ENCODE measurements around the gene MED15. TPM values are rescaled to one million over a fixed set of nuclear protein-coding genes. Genes with fewer than 3 reads are reported as not detected.

MED15 gene
- total RNA-seq, 1 donor from 2014 or later, result 84.5 TPM

DNA sequence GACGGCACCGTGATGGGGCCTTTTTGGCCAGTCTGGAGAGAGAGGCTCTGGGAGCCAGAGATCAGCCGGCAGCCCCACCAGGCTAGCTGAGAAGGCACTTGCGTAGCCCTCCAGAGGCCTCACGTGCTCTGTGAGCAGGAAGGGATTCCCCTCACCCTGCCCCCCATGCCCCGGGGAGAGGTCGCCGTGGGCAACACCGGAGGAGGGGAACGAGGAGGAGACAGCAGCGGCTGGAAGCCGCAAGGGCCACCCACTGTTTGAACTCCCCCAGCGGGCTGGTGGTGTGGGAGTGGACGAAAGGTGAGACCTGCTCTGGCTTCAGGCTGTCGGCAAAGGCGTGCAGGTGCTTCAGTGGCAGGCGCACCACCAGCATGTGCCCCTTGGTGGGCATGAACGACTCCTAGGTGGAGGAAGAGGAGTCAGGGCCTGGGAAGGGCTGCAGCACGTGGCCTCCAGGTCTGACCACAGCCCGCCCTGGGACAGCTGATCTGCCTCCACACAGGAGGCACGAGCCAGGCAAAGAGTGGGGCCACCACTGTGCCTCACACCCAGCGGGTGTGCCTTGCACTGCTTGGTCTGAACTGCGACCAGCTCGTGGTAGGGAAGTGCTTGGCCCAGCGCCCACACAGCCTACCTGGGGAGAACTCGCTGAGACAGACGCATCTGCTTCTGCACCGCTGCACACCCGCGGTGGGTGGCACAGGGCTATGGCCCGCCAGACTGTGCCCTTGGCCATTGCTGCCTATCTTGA lies 99.9 kb downstream of the MED15 start:
- Mint-ChIP-seq H3K27me3 (ENCODE audit: low read depth) (no peaks in the 10 kb centered on the region), H3K9me3 (no peaks in the 10 kb centered on the region), H3K27ac (ENCODE audit: unreplicated experiment) (no peak overlapping the region), H3K4me3 (no peak overlapping the region), H3K36me3 (ENCODE audit: low read depth) (no peaks in the 10 kb centered on the region), H3K4me1 (no peaks in the 10 kb centered on the region)
- TF ChIP-seq, protein P1, sequence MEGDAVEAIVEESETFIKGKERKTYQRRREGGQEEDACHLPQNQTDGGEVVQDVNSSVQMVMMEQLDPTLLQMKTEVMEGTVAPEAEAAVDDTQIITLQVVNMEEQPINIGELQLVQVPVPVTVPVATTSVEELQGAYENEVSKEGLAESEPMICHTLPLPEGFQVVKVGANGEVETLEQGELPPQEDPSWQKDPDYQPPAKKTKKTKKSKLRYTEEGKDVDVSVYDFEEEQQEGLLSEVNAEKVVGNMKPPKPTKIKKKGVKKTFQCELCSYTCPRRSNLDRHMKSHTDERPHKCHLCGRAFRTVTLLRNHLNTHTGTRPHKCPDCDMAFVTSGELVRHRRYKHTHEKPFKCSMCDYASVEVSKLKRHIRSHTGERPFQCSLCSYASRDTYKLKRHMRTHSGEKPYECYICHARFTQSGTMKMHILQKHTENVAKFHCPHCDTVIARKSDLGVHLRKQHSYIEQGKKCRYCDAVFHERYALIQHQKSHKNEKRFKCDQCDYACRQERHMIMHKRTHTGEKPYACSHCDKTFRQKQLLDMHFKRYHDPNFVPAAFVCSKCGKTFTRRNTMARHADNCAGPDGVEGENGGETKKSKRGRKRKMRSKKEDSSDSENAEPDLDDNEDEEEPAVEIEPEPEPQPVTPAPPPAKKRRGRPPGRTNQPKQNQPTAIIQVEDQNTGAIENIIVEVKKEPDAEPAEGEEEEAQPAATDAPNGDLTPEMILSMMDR (conservative IDR thresholded peaks at IDR 0.05), result no peak
- no peak for DNase-seq (ENCODE audit: low read depth, low spot score)

DNA sequence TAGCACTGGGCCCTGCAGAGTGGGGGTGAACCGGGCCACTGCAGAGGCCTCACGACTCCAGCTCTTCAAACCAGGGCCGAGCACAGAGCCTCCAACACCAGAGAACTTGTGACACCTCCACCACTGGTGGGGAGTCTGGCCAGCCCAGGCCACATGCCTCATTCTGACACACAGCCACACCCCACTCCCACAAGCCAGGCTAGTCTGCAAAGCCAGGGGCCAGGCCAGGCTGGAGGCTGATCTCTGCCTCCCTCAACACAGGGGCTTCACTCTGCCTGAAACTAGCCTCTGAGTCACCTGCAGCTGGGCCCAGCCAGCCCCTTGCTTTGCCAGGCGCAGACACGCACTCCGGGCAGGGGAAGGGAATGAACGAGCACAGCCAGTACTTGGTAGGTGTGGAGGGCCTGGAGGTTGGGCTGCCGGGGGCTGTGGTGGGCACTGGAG lies 102.9 kb downstream of the MED15 start:
- DNase-seq (ENCODE audit: low read depth, low spot score), result no peak
- Mint-ChIP-seq H3K4me1 (peaks cover 5% of the 10 kb centered on the region), H3K4me3 (no peak overlapping the region), H3K9me3 (no peaks in the 10 kb centered on the region), H3K36me3 (ENCODE audit: low read depth) (no peaks in the 10 kb centered on the region), H3K27me3 (ENCODE audit: low read depth) (no peaks in the 10 kb centered on the region), H3K27ac (ENCODE audit: unreplicated experiment) (no peak overlapping the region)
- TF ChIP-seq, protein P1 (conservative IDR thresholded peaks at IDR 0.05), result no peak

DNA sequence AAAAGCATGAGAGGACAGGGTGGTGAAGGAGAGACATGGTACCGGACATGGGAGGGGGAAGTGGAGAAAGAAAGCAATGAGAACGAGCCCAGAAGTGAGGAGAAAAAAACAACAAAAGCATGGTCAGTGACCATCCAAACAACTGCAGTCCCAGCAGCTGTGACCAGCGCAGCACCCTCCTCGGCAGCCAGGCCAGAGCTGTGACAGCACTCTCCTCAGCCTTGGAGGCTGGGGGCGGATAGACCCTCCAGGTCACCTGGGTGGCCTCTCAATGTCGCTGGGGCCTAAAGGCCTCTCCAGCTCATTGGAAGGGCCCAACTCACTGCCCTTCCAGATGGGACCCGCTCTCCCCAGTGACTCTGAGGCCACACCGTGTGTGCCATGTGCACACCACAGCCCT lies 103.3 kb downstream of the MED15 start:
- H3K4me3 Mint-ChIP-seq, result no peak overlapping the region
- DNase-seq (ENCODE audit: low read depth, low spot score), result no peak
- no peaks in the 10 kb centered on the region for H3K27me3 Mint-ChIP-seq (ENCODE audit: low read depth)
- TF ChIP-seq, protein P1 (conservative IDR thresholded peaks at IDR 0.05), result no peak
- H3K4me1 Mint-ChIP-seq, result peaks cover 10% of the 10 kb centered on the region
- H3K36me3 Mint-ChIP-seq (ENCODE audit: low read depth), result no peaks in the 10 kb centered on the region
- H3K27ac Mint-ChIP-seq (ENCODE audit: unreplicated experiment), result no peak overlapping the region
- H3K9me3 Mint-ChIP-seq, result no peaks in the 10 kb centered on the region

DNA sequence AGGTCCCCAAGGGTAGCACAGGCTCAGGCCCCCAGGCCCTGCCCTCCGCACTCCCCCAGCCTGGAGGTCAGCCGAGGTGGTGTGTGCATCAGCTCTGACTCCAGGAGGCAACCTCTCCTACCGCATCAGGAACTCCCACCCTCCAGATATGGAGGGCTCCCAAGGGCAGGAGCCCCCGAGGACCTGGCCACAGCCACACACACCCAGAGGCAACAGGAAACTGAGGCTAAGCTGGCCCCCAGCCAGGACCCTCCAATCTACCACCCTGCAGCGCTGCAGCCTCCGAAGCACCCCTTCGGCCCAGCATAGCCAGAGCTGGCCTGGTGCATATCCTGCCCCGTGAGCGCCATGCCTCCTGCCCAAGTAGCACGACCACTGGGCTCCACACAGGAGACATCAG lies 104.0 kb downstream of the MED15 start:
- Mint-ChIP-seq H3K27ac (ENCODE audit: unreplicated experiment) (no peak overlapping the region), H3K4me1 (peaks cover 16% of the 10 kb centered on the region), H3K27me3 (ENCODE audit: low read depth) (no peaks in the 10 kb centered on the region), H3K36me3 (ENCODE audit: low read depth) (no peaks in the 10 kb centered on the region), H3K4me3 (no peak overlapping the region), H3K9me3 (no peaks in the 10 kb centered on the region)
- DNase-seq (ENCODE audit: low read depth, low spot score), result no peak
- TF ChIP-seq, protein P1 (conservative IDR thresholded peaks at IDR 0.05), result no peak

DNA sequence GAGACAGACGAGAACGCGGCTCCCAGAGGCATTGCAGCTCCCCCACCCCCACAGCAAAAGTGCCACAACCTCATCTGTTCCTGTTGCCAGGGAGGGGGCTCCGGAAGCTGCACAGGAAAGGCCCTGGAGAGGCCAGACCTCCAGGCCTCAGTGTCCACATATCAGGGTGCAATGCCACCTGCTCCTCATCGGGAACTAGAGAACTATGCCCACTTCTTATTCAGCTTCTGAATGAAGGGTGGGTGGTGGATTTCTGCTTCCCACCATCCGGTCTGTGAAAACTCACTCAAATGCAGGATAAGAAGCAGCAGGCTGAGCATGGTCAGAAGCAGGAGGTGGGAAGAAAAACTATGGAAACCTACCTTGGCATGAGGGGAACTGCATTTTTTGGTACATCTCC lies 105.9 kb downstream of the MED15 start:
- H3K27ac Mint-ChIP-seq (ENCODE audit: unreplicated experiment), result no peak overlapping the region

More for the DNA sequence above, 105.9 kb downstream of the MED15 start:
- no peak for DNase-seq (ENCODE audit: low read depth, low spot score)
- Mint-ChIP-seq H3K9me3 (no peaks in the 10 kb centered on the region), H3K36me3 (ENCODE audit: low read depth) (no peaks in the 10 kb centered on the region), H3K27me3 (ENCODE audit: low read depth) (no peaks in the 10 kb centered on the region), H3K4me3 (no peak overlapping the region), H3K4me1 (peaks cover 18% of the 10 kb centered on the region)
- TF ChIP-seq, protein P1 (conservative IDR thresholded peaks at IDR 0.05), result no peak
